ENCODE results near the gene ZNF205.

Gene ZNF205

DNA sequence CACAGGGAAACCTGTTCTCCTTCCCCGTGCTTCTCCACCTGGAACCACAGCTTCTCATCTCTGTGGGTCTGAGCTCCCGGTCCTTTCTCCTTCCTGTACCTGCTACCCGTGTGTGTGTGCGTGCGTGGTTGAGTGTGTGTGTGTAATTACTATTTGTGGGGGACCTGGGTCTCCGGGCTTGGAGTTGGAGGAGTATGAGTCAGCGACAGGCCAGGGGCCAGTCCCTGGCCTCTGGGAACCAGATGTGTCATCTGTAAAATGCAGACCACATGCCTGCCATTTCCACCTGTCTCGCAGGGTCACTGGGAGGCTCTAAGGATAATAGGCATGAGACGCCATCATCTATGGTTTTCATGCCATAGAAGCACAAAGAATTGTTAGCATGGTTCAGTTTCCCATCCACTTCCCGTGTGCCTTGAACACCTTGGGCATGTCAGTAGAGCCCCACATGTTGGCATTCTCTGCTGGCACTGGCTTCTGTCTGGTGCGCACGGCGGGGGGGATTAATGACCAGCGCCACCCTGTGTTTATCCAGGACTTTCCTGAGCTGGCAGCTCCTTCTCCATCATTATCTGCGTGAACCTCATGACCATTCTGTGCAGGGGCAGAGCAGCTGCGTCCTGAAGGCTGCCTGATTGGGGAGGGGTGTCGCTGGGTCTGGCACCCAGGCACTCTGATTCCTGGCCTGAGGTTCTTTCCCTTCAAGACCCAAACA, 1.5 kb downstream of the ZNF205 start:
- Histone ChIP-seq H3K27me3 (ENCODE audit: control insufficient read depth, insufficient read depth, low read length) (no peaks in the 10 kb centered on the region), H3K4me3 (ENCODE audit: low read length) (peak overlapping the region; percentile 78), H3K4me1 (ENCODE audit: control insufficient read depth, insufficient read depth, low read length) (peaks cover 20% of the 10 kb centered on the region), H3K9ac (ENCODE audit: low read depth, low read length) (peak overlapping the region; percentile 81), H3K9me3 (replicated peaks; ENCODE audit: low read length) (no peaks in the 10 kb centered on the region), H3K4me2 (ENCODE audit: low read length) (peak overlapping the region; percentile 97), H3K36me3 (ENCODE audit: insufficient read depth, low read length) (peaks cover 9% of the 10 kb centered on the region)

DNA sequence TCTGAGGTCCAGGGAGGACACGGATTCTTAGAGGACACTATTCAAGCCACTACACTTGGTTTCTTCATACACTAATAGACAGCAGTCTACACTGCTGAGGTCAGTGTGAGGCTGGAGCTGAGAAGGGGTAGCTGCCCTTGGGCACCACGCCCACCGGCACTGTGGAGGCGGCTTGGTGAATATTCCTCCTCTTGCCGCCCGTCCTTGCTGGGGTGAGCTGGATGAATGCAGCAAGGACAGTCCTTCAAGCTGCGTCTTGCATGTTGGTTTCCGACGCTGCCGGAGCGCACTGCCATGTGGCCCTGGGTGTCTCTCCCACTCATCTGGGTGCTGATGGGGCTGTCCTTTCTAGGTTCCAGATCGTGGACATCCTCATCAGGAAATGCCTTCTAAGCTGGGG, 2.6 kb downstream of the ZNF205 start:
- H3K9ac ChIP-seq (ENCODE audit: low read depth, low read length) = no peak overlapping the region
- peaks cover 20% of the 10 kb centered on the region for H3K36me3 ChIP-seq (ENCODE audit: insufficient read depth, low read length)

DNA sequence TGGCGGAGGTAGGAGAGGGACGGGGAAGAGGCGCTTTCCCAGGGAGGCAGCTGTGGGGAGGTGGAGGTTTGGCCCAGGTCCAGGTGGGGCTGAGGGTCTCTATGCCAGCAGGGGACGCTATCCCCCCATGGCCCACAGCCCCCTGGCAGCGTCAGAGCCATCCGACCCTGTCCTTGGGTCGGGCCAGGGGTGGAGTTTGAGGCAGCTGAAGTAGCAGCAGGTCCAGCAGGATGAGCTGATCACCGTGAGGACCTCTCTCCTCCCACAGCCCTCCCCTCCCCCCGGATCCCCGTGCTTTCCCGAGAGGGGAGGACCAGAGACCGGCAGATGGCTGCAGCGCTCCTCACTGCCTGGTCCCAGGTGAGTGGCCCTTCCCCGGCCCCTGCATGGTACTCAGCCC, 3.2 kb downstream of the ZNF205 start:
- Histone ChIP-seq H3K36me3 (ENCODE audit: insufficient read depth, low read length) (peaks cover 20% of the 10 kb centered on the region), H3K4me2 (ENCODE audit: low read length) (no peak overlapping the region), H3K4me1 (ENCODE audit: control insufficient read depth, insufficient read depth, low read length) (peaks cover 20% of the 10 kb centered on the region), H3K4me3 (ENCODE audit: low read length) (no peak overlapping the region), H3K9me3 (replicated peaks; ENCODE audit: low read length) (no peaks in the 10 kb centered on the region), H3K9ac (ENCODE audit: low read depth, low read length) (no peak overlapping the region), H3K27me3 (ENCODE audit: control insufficient read depth, insufficient read depth, low read length) (no peaks in the 10 kb centered on the region)

More for the DNA sequence above, 2.6 kb downstream of the ZNF205 start:
- no peak overlapping the region for H3K4me3 ChIP-seq (ENCODE audit: low read length)
- peaks cover 20% of the 10 kb centered on the region for H3K4me1 ChIP-seq (ENCODE audit: control insufficient read depth, insufficient read depth, low read length)
- H3K9me3 ChIP-seq (replicated peaks; ENCODE audit: low read length) = no peaks in the 10 kb centered on the region
- no peaks in the 10 kb centered on the region for H3K27me3 ChIP-seq (ENCODE audit: control insufficient read depth, insufficient read depth, low read length)
- H3K4me2 ChIP-seq (ENCODE audit: low read length) = no peak overlapping the region

DNA sequence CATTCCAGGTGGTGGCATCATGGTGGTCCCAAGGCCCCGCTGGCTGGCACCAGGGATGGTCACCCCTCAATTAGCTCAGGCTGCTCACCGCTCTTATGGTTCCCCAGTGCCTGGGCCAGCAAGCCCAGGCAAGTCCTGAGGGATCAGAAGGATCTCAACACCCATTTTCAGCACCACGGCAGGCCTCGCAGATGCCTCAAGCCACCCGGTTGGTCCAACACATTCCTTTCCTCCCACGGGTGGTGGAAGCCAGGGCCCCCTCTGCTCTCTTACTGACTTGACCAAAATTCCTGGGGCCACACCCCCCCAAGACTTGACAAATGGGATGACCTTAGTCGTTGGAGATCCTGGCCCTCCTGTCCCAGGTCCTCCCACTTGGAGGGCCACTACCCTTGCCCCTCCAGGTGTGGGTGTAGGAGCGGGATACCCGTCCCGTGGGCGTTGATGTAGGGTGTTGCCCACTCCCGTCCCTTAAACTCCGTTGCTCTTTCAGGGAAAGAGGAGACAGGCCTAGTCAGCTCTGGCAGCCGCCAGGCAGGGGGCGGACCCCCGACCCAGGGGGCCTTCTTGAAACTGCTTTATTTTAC, 5.9 kb downstream of the ZNF205 start:
- H3K9me3 ChIP-seq (replicated peaks; ENCODE audit: low read length) = no peaks in the 10 kb centered on the region
- H3K27me3 ChIP-seq (ENCODE audit: control insufficient read depth, insufficient read depth, low read length) = no peaks in the 10 kb centered on the region
- H3K4me2 ChIP-seq (ENCODE audit: low read length) = no peak overlapping the region
- H3K4me3 ChIP-seq (ENCODE audit: low read length) = no peak overlapping the region
- peaks cover 13% of the 10 kb centered on the region for H3K4me1 ChIP-seq (ENCODE audit: control insufficient read depth, insufficient read depth, low read length)
- peaks cover 20% of the 10 kb centered on the region for H3K36me3 ChIP-seq (ENCODE audit: insufficient read depth, low read length)
- H3K9ac ChIP-seq (ENCODE audit: low read depth, low read length) = no peak overlapping the region

DNA sequence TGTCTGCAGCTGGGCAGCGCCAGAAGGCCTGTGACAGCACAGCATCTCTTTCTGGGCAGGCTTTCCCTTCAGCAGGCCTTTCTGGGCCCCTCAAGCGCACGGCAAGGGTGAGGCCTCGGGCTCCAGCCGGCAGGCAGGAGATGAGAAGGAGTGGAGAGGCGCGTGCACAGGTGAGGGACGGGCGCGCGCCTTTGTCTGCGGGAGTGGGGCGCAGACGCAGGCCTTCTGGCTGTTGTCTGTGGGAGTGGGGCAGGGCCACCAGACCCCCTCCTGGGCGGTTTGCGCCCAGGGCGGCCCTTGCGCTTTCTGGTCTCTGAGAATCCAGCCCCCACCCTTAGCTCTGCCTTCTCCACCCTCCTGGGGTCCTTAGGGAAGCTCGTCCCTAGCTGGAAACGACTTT, 6.5 kb downstream of the ZNF205 start:
- H3K4me2 ChIP-seq (ENCODE audit: low read length) = no peak overlapping the region

DNA sequence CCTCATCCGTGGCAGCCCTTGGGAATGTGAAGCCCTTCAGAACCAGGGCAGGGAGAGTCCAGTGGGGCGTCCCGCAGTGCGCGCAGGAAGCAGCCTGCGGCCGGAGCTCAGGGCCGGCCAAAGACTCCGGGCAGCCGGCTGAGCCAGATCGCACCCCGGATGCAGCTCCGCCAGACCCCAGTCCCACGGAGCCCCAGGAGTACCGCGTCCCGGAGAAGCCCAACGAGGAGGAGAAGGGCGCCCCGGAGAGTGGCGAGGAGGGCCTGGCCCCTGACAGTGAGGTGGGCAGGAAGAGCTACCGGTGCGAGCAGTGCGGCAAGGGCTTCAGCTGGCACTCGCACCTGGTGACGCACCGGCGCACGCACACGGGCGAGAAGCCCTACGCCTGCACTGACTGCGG, 6.9 kb downstream of the ZNF205 start:
- Histone ChIP-seq H3K9ac (ENCODE audit: low read depth, low read length) (no peak overlapping the region), H3K27me3 (ENCODE audit: control insufficient read depth, insufficient read depth, low read length) (no peaks in the 10 kb centered on the region), H3K4me3 (ENCODE audit: low read length) (no peak overlapping the region), H3K4me1 (ENCODE audit: control insufficient read depth, insufficient read depth, low read length) (peaks cover 7% of the 10 kb centered on the region), H3K9me3 (replicated peaks; ENCODE audit: low read length) (no peaks in the 10 kb centered on the region), H3K4me2 (ENCODE audit: low read length) (no peak overlapping the region), H3K36me3 (ENCODE audit: insufficient read depth, low read length) (peaks cover 20% of the 10 kb centered on the region)

More for the DNA sequence above, 6.5 kb downstream of the ZNF205 start:
- H3K27me3 ChIP-seq (ENCODE audit: control insufficient read depth, insufficient read depth, low read length) = no peaks in the 10 kb centered on the region
- peaks cover 20% of the 10 kb centered on the region for H3K36me3 ChIP-seq (ENCODE audit: insufficient read depth, low read length)
- no peak overlapping the region for H3K4me3 ChIP-seq (ENCODE audit: low read length)
- H3K9me3 ChIP-seq (replicated peaks; ENCODE audit: low read length) = no peaks in the 10 kb centered on the region
- peaks cover 11% of the 10 kb centered on the region for H3K4me1 ChIP-seq (ENCODE audit: control insufficient read depth, insufficient read depth, low read length)
- no peak overlapping the region for H3K9ac ChIP-seq (ENCODE audit: low read depth, low read length)

DNA sequence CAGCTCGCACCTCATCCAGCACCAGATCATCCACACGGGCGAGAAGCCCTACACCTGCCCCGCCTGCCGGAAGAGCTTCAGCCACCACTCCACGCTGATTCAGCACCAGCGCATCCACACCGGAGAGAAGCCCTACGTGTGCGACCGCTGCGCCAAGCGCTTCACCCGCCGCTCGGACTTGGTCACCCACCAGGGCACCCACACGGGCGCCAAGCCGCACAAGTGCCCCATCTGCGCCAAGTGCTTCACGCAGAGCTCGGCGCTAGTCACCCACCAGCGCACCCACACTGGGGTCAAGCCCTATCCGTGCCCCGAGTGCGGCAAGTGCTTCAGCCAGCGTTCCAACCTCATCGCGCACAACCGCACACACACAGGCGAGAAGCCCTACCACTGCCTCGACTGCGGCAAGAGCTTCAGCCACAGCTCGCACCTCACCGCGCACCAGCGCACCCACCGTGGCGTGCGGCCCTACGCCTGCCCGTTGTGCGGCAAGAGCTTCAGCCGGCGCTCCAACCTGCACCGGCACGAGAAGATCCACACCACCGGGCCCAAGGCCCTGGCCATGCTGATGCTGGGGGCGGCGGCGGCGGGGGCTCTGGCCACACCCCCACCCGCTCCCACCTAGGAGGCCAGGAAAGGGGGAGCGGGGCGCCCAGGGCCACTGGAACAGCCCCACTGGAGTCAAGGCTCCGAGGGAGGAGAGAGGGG, 7.5 kb downstream of the ZNF205 start:
- Histone ChIP-seq H3K36me3 (ENCODE audit: insufficient read depth, low read length) (peaks cover 20% of the 10 kb centered on the region), H3K4me3 (ENCODE audit: low read length) (no peak overlapping the region), H3K9me3 (replicated peaks; ENCODE audit: low read length) (no peaks in the 10 kb centered on the region), H3K27me3 (ENCODE audit: control insufficient read depth, insufficient read depth, low read length) (no peaks in the 10 kb centered on the region), H3K9ac (ENCODE audit: low read depth, low read length) (no peak overlapping the region), H3K4me1 (ENCODE audit: control insufficient read depth, insufficient read depth, low read length) (peaks cover 4% of the 10 kb centered on the region), H3K4me2 (ENCODE audit: low read length) (no peak overlapping the region)

DNA sequence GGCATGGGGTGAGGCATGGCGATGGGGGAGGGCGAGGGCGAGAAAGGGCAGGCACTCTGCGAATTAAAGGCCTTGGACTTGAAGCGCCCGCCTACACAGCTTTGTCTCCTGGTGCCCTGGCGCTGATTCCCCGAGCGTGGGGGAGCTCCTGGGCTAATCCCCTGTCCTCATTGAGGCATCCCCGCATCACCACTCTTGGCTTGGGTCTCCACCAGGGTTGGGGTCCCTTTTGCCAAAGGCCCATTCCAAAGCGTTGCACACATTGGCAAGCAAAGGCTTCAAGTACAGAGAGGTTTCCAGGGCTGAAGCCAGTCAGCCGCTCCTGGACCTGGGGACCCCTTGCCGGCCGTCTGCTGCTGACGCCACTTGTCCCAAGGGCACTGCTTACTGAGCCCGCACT, 8.0 kb downstream of the ZNF205 start:
- H3K27me3 ChIP-seq (ENCODE audit: control insufficient read depth, insufficient read depth, low read length) = no peaks in the 10 kb centered on the region
- H3K4me2 ChIP-seq (ENCODE audit: low read length) = no peak overlapping the region
- H3K9ac ChIP-seq (ENCODE audit: low read depth, low read length) = no peak overlapping the region
- peaks cover 20% of the 10 kb centered on the region for H3K36me3 ChIP-seq (ENCODE audit: insufficient read depth, low read length)
- H3K4me1 ChIP-seq (ENCODE audit: control insufficient read depth, insufficient read depth, low read length) = peaks cover 4% of the 10 kb centered on the region
- no peak overlapping the region for H3K4me3 ChIP-seq (ENCODE audit: low read length)
- H3K9me3 ChIP-seq (replicated peaks; ENCODE audit: low read length) = no peaks in the 10 kb centered on the region

DNA sequence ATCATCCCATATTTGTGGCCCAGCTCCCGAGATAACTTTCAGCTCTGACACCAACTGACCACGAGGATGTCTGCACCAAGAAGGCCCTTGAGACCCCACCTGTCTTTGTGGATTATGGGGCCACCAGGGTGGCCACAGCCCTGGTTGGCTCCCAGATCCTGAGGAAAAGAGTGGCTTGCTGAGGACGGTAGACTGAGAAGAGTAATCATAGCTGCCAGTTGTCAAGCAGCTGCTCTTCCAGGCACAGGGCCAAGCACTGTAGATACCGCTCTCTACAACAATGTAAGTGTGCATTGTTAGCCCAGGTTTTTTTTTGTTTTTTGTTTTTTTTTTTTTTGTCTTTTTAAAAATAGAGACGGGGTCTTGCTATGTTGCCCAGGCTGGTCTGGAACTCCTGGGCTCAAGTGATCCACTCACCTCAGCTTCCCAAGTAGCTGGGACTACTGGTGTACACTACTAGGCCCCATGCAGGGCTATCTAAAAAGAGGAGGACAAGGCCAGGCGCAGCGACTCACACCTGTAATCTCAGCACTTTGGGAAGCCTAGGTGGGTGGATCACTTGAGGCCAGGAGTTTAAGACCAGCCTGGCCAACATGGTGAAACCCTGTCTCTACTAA, 9.6 kb downstream of the ZNF205 start:
- no peaks in the 10 kb centered on the region for H3K9me3 ChIP-seq (replicated peaks; ENCODE audit: low read length)
- no peak overlapping the region for H3K9ac ChIP-seq (ENCODE audit: low read depth, low read length)
- H3K4me3 ChIP-seq (ENCODE audit: low read length) = no peak overlapping the region
- no peaks in the 10 kb centered on the region for H3K27me3 ChIP-seq (ENCODE audit: control insufficient read depth, insufficient read depth, low read length)
- peaks cover 21% of the 10 kb centered on the region for H3K36me3 ChIP-seq (ENCODE audit: insufficient read depth, low read length)
- H3K4me2 ChIP-seq (ENCODE audit: low read length) = no peak overlapping the region
- H3K4me1 ChIP-seq (ENCODE audit: control insufficient read depth, insufficient read depth, low read length) = peaks cover 4% of the 10 kb centered on the region

DNA sequence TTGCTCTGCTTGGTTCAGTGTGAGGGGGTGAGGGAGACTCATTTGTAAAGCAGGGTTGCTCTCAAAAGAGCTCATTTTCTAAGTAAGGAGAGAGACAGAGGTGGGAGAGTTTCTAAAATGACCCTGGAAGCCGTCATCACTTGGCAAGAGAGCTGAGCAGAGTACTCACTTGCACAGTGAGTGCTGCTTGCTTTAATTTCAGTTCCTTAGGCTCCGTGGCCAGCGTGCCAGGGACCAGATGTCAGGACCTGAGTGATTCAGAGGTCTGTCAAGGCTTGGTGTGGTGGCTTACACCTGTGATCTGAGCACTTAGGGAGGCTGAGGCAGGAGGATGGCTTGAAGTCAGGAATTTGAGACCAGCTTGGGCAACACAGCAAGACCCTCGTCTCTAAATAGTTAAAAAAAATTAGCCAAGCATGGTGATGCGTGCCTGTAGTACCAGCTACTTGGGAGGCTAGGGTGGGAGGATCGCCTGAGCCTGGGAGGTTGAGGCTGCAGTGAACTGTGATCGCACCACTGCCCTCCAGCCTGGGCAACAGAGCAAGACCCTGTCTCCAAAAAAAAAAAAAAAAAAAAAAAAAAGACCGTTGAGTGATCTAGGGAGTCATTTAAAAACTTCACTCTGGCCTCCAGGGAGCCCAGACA, 10.7 kb downstream of the ZNF205 start:
- H3K4me2 ChIP-seq (ENCODE audit: low read length) = no peak overlapping the region
- peaks cover 4% of the 10 kb centered on the region for H3K4me1 ChIP-seq (ENCODE audit: control insufficient read depth, insufficient read depth, low read length)
- no peaks in the 10 kb centered on the region for H3K9me3 ChIP-seq (replicated peaks; ENCODE audit: low read length)
- peaks cover 30% of the 10 kb centered on the region for H3K36me3 ChIP-seq (ENCODE audit: insufficient read depth, low read length)
- no peak overlapping the region for H3K9ac ChIP-seq (ENCODE audit: low read depth, low read length)
- no peak overlapping the region for H3K4me3 ChIP-seq (ENCODE audit: low read length)
- no peaks in the 10 kb centered on the region for H3K27me3 ChIP-seq (ENCODE audit: control insufficient read depth, insufficient read depth, low read length)

Measured in skeletal muscle satellite cell (primary cell).